HEK293T (cell line): ENCODE measurements around the gene NPEPL1.

Source experiments
- CTCF ChIA-PET: fragments of 350-600 bp; formaldehyde crosslinking; extraction: SDS; loops from one replicate; lab custom pipeline; 2021; ENCODE audit warnings: antibody characterized with exemption, inconsistent platforms; lab: Yijun Ruan, JAX
- POLR2A ChIA-PET: fragments of 350-600 bp; formaldehyde crosslinking; extraction: SDS; loops from one replicate; lab custom pipeline; 2020; ENCODE audit warnings: antibody characterized with exemption, inconsistent platforms; lab: Yijun Ruan, JAX
- DNase-seq: peaks from one replicate; pipeline ENCODE4 v3.0.0; 2012; ENCODE audit warnings: mixed read lengths; ENCODE audit errors: extremely low spot score
- CTBP1 ChIP-seq: fragments of 450-650 bp; IDR thresholded peaks from 2 replicates; pipeline ENCODE4 v1.6.1; 2016; ENCODE audit warnings: borderline replicate concordance
- ELF4 ChIP-seq: fragments of 450-650 bp; IDR thresholded peaks from 2 replicates; pipeline ENCODE4 v1.6.1; 2017; ENCODE audit warnings: antibody characterized with exemption
- HDGF ChIP-seq: fragments of 450-650 bp; IDR thresholded peaks from 2 replicates; pipeline ENCODE4 v1.6.1; 2017; ENCODE audit warnings: antibody characterized with exemption, borderline replicate concordance
- LEF1 ChIP-seq: fragments of 450-650 bp; IDR thresholded peaks from 2 replicates; pipeline ENCODE4 v1.6.1; 2017; ENCODE audit warnings: mild to moderate bottlenecking, borderline replicate concordance
- ZNF384 ChIP-seq: fragments of 450-650 bp; IDR thresholded peaks from 2 replicates; pipeline ENCODE4 v1.6.1; 2016

The NPEPL1 gene

GRCh38 chr20:58762120-58762519 lies 69.5 kb downstream of the NPEPL1 start:
- DNase-seq = no peak
- TF ChIP-seq CTBP1 = no peak
- TF ChIP-seq ZNF384 = no peak
- ChIA-PET CTCF (no interaction called here), POLR2A (no interaction called here)

GRCh38 chr20:58763076-58763475 lies 70.5 kb downstream of the NPEPL1 start:
- ChIA-PET CTCF (no interaction called here), POLR2A (no interaction called here)
- TF ChIP-seq LEF1 (no peak), HDGF (no peak), ELF4 (no peak), CTBP1 (no peak)
- no peak for DNase-seq
